NT2/D1 (cell line): ENCODE data around the gene GDE1.
"Not testable (repeated sequence)": the region's sequence is repeated elsewhere in the genome, so short reads cannot be mapped to it uniquely, and the experiment has no call there.

ENCODE experiments used
- SUZ12 ChIP-seq: IDR thresholded peaks from 2 replicates; pipeline ENCODE4 v1.6.1; 2011; ENCODE audit not compliant: insufficient read length, insufficient read depth; ENCODE audit errors: extremely low read depth
- YY1 ChIP-seq: IDR thresholded peaks from 2 replicates; pipeline ENCODE4 v1.6.1; 2011; ENCODE audit not compliant: insufficient read length, insufficient read depth

DNA sequence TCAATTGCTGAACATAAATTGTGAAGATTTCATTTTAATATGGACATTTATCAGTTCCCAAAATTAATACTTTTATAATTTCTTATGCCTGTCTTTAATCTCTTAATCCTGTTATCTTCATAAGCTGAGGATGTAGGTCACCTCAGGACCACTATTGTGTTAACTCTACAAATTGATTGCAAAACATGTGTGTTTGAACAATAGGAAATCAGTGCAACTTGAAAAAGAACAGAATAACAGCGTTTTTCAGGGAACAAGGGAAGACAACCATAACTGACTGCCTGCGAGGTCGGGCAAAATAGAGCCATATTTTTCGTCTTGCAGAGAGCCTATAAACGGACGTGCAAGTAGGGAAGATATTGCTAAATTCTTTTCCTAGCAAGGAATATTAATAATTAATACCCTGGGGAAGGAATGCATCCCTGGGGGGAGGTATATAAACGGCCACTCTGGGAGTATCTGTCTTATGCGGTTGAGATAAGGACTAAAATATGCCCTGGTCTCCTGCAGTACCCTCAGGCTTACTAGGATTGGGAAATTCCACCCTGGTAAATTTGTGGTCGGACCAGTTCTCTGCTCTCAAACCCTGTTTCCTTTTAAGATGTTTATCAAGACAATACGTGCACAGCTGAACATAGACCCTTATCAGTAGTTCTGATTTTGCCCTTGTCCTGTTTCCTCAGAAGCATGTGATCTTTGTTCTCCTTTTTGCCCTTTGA lies 21.5 kb upstream of the GDE1 start:
- not testable (repeated sequence) for TF ChIP-seq YY1, SUZ12
